Measurements from ENCODE around the gene GDPD3.
A peak's percentile ranks its signal among the peaks of the same experiment; 100 is the strongest.
"Not testable (repeated sequence)": the region's sequence is repeated elsewhere in the genome, so short reads cannot be mapped to it uniquely, and the experiment has no call there.

Gene GDPD3

GRCh38 chr16:30122604-30123160, 9.3 kb upstream of the GDPD3 start:
- DNase-seq: peak; percentile 76

GRCh38 chr16:30121741-30122571, 8.6 kb upstream of the GDPD3 start:
- DNase-seq: no peak

GRCh38 chr16:30120340-30121105, 7.2 kb upstream of the GDPD3 start:
- no peak for DNase-seq

- no peak for DNase-seq
Measured at GRCh38 chr16:30119428-30119827, 6.1 kb upstream of the GDPD3 start.

GRCh38 chr16:30117768-30118167, 4.4 kb upstream of the GDPD3 start:
- no peak for DNase-seq

- no peak for DNase-seq
Measured at GRCh38 chr16:30116291-30117207, 3.2 kb upstream of the GDPD3 start.

- peak; percentile 66 for DNase-seq
Measured at GRCh38 chr16:30115238-30115637, 1.9 kb upstream of the GDPD3 start.

GRCh38 chr16:30114833-30115232, 1.5 kb upstream of the GDPD3 start:
- not testable (repeated sequence) for DNase-seq

- no peak for DNase-seq
Measured at GRCh38 chr16:30114411-30114810, 1.1 kb upstream of the GDPD3 start.

GRCh38 chr16:30113711-30114333, 485 bp upstream of the GDPD3 start:
- no peak for DNase-seq

- DNase-seq: peak; percentile 29
Measured at GRCh38 chr16:30112197-30113030, 923 bp downstream of the GDPD3 start.

GRCh38 chr16:30110661-30111060, 2.7 kb downstream of the GDPD3 start:
- no peak for DNase-seq

GRCh38 chr16:30108059-30108850, 5.1 kb downstream of the GDPD3 start:
- no peak for DNase-seq

- no peak for DNase-seq
Measured at GRCh38 chr16:30104492-30104891, 8.8 kb downstream of the GDPD3 start.

- no peak for DNase-seq
Measured at GRCh38 chr16:30104090-30104489, 9.2 kb downstream of the GDPD3 start.

GRCh38 chr16:30096862-30097563, 16.3 kb downstream of the GDPD3 start:
- DNase-seq: no peak

GRCh38 chr16:30096105-30096861, 17.1 kb downstream of the GDPD3 start, which contains the start of gene YPEL3:
TSS of gene YPEL3 (minus strand) at chr16:30096213. CDS start at chr16:30095482, 731 bp downstream.
- DNase-seq: peak; percentile 93

- peak; percentile 59 for DNase-seq
Measured at GRCh38 chr16:30095166-30096078, 17.9 kb downstream of the GDPD3 start.
